Spinal cord (tissue), 10 donors: Measurements from ENCODE around the gene MPPED2. TPM values are rescaled to one million over a fixed set of nuclear protein-coding genes. Genes with fewer than 3 reads are reported as not detected.

ENCODE experiments used
- DNase-seq, 6 donors: peaks; one replicate each; pipeline versions ENCODE4 v3.0.0 to v3.0.0-alpha.2; 2013 to 2015; ENCODE audit warnings: low spot score in 6 of 6, low read depth in 4 of 6
- H3K27ac ChIP-seq: one replicate; pipeline ENCODE4 v1.5.1; 2013; ENCODE audit warnings: low read depth, low read length, control low read depth
- H3K27me3 ChIP-seq: one replicate; pipeline ENCODE4 v1.6.1; 2013; ENCODE audit warnings: low read length; ENCODE audit not compliant: control insufficient read depth, insufficient read depth
- H3K36me3 ChIP-seq: one replicate; pipeline ENCODE4 v1.6.1; 2013; ENCODE audit warnings: low read length; ENCODE audit not compliant: control insufficient read depth, insufficient read depth
- H3K4me1 ChIP-seq: one replicate; pipeline ENCODE4 v1.6.1; 2013; ENCODE audit warnings: low read length; ENCODE audit not compliant: control insufficient read depth, insufficient read depth
- H3K4me3 ChIP-seq: one replicate; pipeline ENCODE4 v1.5.1; 2013; ENCODE audit warnings: low read depth, low read length, control low read depth
- H3K9me3 ChIP-seq: one replicate; pipeline ENCODE4 v1.6.1; 2013; ENCODE audit warnings: low read length; ENCODE audit not compliant: control insufficient read depth, insufficient read depth
- WGBS: methylation state at CpG from one replicate; pipeline ENCODE4 v1.1.5; 2013; ENCODE audit warnings: missing lambda C conversion rate; ENCODE audit not compliant: insufficient coverage; 5-methylcytosine and 5-hydroxymethylcytosine counted together
- polyA plus RNA-seq, 2 donors: library from polyadenylated mRNA; unstranded; fragments of 120-200 nt; gene quantifications; one replicate each; pipeline ENCODE4 v1.2.1, GENCODE V29; 2013; ENCODE audit not compliant: insufficient read length in 2 of 2
- total RNA-seq, 2 donors: library from RNA; depleted of rRNA in 1 of 2; stranded (reverse); fragments of 120-200 nt in 1 of 2; fragments of >200 nt in 1 of 2; gene quantifications; one replicate each; pipeline versions ENCODE4 v1.2.3 to v1.2.4, GENCODE V29; 2013 to 2014
- donor health status: healthy.

Gene MPPED2
- total and polyA plus RNA-seq, 4 donors, result 30.7 to 72.2 (median 71.0) TPM

DNA sequence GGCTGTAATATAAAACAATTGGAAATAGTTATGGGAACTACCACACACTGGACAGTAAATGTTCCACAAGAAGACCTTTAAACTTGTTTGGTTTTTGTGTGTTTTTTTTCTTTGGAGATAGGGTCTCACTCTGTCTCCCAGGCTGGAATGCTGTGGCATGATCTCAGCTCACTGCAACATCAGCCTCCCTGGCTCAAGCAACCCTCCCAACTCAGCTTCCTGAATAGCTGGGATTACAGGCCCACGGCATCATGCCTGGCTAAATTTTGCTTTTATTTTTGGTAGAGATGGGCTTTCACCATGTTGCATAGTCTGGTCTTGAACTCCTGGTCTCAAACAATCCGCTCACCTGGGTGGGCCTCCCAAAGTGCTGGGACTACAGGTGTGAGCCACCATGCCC lies 121.0 kb downstream of the MPPED2 start:
- no peaks in the 10 kb centered on the region for H3K9me3 ChIP-seq
- 80% methylated on average over 1 of the region's 2 CpGs for WGBS
- H3K27ac ChIP-seq, result no peak overlapping the region
- DNase-seq, result no peak
- no peaks in the 10 kb centered on the region for H3K36me3 ChIP-seq
- no peak overlapping the region for H3K4me3 ChIP-seq
- H3K27me3 ChIP-seq, result no peaks in the 10 kb centered on the region
- H3K4me1 ChIP-seq, result peaks cover 6% of the 10 kb centered on the region

- H3K9me3 ChIP-seq, result no peaks in the 10 kb centered on the region
- WGBS, result no CpG with 5 or more reads among the region's 2 CpGs
- no peak overlapping the region for H3K27ac ChIP-seq
- peaks cover 6% of the 10 kb centered on the region for H3K4me1 ChIP-seq
- H3K36me3 ChIP-seq, result no peaks in the 10 kb centered on the region
- no peaks in the 10 kb centered on the region for H3K27me3 ChIP-seq
- H3K4me3 ChIP-seq, result no peak overlapping the region
- DNase-seq, result no peak
Measured at GRCh38 chr11:30463266-30463665, 122.9 kb downstream of the MPPED2 start.

DNA sequence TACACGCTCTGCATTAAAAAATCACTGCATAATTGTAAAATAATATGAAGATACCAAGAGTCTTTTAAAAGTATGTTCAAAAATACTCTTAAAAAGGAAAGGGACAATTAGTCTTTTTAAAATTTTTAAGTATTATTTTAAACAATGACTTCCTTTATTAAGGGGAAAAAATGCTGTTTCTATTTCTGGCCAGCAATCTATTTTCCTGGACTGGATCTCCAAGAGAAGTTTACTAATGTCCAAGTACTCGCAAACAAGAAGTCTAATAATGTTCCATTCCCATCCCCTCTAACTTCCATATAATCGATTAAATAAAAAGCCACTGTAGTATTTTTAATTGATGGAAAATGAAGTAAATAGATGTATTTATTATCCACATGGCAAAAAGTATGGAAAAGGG lies 123.7 kb downstream of the MPPED2 start:
- Histone ChIP-seq H3K9me3 (no peaks in the 10 kb centered on the region), H3K27me3 (no peaks in the 10 kb centered on the region), H3K27ac (peak overlapping the region; percentile 17), H3K4me1 (peaks cover 4% of the 10 kb centered on the region), H3K4me3 (no peak overlapping the region), H3K36me3 (no peaks in the 10 kb centered on the region)
- WGBS, result no CpG with 5 or more reads among the region's 3 CpGs
- DNase-seq, result no peak

- H3K9me3 ChIP-seq, result no peaks in the 10 kb centered on the region
- H3K4me3 ChIP-seq, result no peak overlapping the region
- DNase-seq, result no peak
- no peaks in the 10 kb centered on the region for H3K36me3 ChIP-seq
- H3K27me3 ChIP-seq, result no peaks in the 10 kb centered on the region
- H3K4me1 ChIP-seq, result no peaks in the 10 kb centered on the region
- H3K27ac ChIP-seq, result no peak overlapping the region
- WGBS, result 58% methylated on average over 3 of the region's 3 CpGs
Measured at GRCh38 chr11:30459821-30460220, 126.3 kb downstream of the MPPED2 start.

- Histone ChIP-seq H3K27ac (no peak overlapping the region), H3K9me3 (no peaks in the 10 kb centered on the region), H3K36me3 (no peaks in the 10 kb centered on the region), H3K4me1 (no peaks in the 10 kb centered on the region), H3K4me3 (no peak overlapping the region), H3K27me3 (no peaks in the 10 kb centered on the region)
- 100% methylated on average over 2 of the region's 3 CpGs for WGBS
- no peak for DNase-seq
Measured at GRCh38 chr11:30459306-30459705, 126.8 kb downstream of the MPPED2 start.

DNA sequence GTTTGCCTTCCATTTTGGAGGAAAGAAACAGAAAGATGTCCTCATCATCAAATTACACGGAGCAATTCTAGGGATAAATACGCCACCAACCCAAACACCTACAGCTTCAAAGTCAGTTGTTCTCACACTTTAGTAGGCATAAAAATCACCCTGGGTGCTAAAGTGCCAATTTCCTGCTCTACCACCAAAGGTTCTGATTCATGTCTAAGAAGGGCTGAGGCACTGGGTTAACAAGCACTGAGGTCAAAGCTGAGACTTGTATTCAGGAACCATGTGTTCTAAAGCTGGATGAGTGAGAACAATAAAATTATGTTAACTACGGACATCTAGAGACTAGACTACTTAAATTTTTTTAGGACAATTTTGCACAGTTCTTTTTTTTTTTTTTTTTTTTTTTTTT lies 127.6 kb downstream of the MPPED2 start:
- no peak overlapping the region for H3K4me3 ChIP-seq
- H3K9me3 ChIP-seq, result no peaks in the 10 kb centered on the region
- no peak overlapping the region for H3K27ac ChIP-seq
- no peaks in the 10 kb centered on the region for H3K36me3 ChIP-seq
- WGBS, result no CpG with 5 or more reads among the region's 3 CpGs
- no peaks in the 10 kb centered on the region for H3K4me1 ChIP-seq
- H3K27me3 ChIP-seq, result no peaks in the 10 kb centered on the region
- DNase-seq, result no peak

- H3K9me3 ChIP-seq, result no peaks in the 10 kb centered on the region
- no peak for DNase-seq
- no peak overlapping the region for H3K27ac ChIP-seq
- no CpG with 5 or more reads among the region's 3 CpGs for WGBS
- H3K4me3 ChIP-seq, result no peak overlapping the region
- H3K27me3 ChIP-seq, result no peaks in the 10 kb centered on the region
- no peaks in the 10 kb centered on the region for H3K36me3 ChIP-seq
- H3K4me1 ChIP-seq, result peaks cover 2% of the 10 kb centered on the region
Measured at GRCh38 chr11:30457087-30457486, 129.1 kb downstream of the MPPED2 start.

GRCh38 chr11:30455025-30455424 lies 131.1 kb downstream of the MPPED2 start:
- no peak for DNase-seq
- H3K27me3 ChIP-seq, result no peaks in the 10 kb centered on the region
- whole genome bisulfite sequencing, result 68% methylated on average over 2 of the region's 2 CpGs
- no peak overlapping the region for H3K4me3 ChIP-seq
- H3K27ac ChIP-seq, result no peak overlapping the region
- H3K9me3 ChIP-seq, result no peaks in the 10 kb centered on the region
- H3K4me1 ChIP-seq, result peaks cover 4% of the 10 kb centered on the region
- H3K36me3 ChIP-seq, result no peaks in the 10 kb centered on the region

- Histone ChIP-seq H3K27me3 (no peaks in the 10 kb centered on the region), H3K4me3 (no peak overlapping the region), H3K27ac (no peak overlapping the region), H3K9me3 (no peaks in the 10 kb centered on the region), H3K36me3 (no peaks in the 10 kb centered on the region), H3K4me1 (peaks cover 4% of the 10 kb centered on the region)
- no CpG with 5 or more reads among the region's 2 CpGs for WGBS
- no peak for DNase-seq
Measured at GRCh38 chr11:30454541-30454940, 131.6 kb downstream of the MPPED2 start.

DNA sequence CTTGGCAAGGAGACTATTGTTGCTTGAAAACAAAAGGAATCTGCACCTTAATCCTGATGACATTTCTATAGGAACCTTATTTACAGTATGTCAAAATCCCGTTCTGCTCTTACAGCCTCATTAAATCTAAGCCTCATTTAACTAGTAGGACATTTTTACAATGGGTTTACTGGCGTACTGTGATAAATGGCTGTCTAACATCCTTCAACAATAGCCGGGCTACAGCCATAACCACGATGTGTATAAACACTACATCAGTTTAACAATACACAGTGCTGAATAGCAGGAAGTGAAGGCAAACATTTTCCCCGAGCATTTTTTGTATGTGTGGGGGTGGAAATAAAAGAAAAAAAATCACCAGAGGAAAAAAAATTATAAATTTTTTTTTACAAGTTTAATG lies 132.0 kb downstream of the MPPED2 start:
- H3K27me3 ChIP-seq, result no peaks in the 10 kb centered on the region
- H3K4me3 ChIP-seq, result no peak overlapping the region
- DNase-seq, result peak in 1 of 6 donors; percentile 50
- peaks cover 4% of the 10 kb centered on the region for H3K4me1 ChIP-seq
- H3K36me3 ChIP-seq, result no peaks in the 10 kb centered on the region
- no peak overlapping the region for H3K27ac ChIP-seq
- WGBS, result no CpG with 5 or more reads among the region's 5 CpGs
- no peaks in the 10 kb centered on the region for H3K9me3 ChIP-seq
